HG03558 (cell line): ENCODE results near the gene COL4A2.
"Not testable (repeated sequence)": the region's sequence is repeated elsewhere in the genome, so short reads cannot be mapped to it uniquely, and the experiment has no call there.

Experiments
- ATAC-seq: cut with Tn5 transposase; IDR thresholded peaks from one replicate; pipeline ENCODE4 v1.9.1; 2021; ENCODE audit warnings: moderate number of reproducible peaks; ENCODE audit not compliant: unreplicated experiment; ENCODE audit errors: extremely low read depth

Gene COL4A2

DNA sequence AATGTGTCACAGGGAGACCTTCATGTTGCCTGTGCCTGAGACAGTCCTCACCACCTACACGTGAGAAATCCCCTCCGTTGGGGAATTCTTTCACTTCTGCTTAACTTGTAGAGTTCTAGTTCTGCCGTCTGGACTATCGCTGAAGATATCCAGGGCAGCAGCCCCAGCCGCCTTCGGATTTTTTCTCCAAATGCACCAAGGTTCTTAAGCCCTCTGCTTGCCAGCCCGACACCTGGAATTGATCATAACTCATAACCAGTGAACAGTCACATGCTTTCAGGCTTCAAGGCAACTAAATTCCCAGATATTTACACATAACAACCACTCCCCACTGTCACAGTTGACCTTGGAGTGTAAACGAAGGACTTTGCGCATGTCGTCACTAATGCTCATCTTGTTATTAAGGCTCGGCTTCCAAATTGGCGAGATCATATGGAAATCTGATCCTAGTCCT lies 140.0 kb downstream of the COL4A2 start:
- no peak for ATAC-seq

DNA sequence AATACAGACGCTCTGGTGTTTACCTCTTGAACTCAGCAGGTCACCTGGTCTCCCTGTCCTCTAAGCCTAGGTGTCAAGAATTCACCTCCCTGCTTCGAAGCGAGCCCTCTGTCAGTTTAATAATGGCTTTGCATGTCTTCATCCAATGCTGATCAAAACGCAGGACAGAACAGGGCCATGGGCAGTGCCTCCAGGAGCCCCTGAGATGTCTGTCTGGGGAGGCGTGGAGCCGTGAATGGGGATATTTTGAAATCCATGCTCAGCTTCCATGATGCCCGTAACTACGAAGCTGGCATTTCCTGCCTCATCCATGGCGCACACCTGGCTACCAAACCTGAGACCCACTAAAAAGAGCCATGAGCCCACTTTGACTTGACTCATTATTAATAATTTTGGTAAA lies 140.7 kb downstream of the COL4A2 start:
- ATAC-seq, result no peak

GRCh38 chr13:110448230-110448629 lies 141.1 kb downstream of the COL4A2 start:
- no peak for ATAC-seq

DNA sequence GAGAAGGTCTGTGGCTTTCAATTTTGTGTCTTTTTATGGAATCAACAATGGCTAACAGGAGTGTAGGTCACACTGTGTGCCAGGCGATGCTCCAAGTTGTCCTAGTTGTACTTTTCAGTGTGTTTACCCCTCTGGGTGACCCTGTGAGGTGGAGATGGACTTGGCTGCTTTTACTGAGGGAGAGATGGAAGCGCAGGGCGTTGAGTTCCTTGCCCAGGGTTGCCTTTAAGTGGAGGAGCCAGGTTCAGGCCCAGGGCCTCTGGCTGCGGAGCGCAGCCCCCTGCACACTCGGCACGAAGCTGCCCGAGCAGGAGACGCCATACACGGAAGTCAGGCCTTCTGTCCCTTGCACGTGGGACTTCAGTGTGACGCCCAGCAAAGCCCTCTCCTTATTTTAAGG lies 141.6 kb downstream of the COL4A2 start:
- no peak for ATAC-seq

DNA sequence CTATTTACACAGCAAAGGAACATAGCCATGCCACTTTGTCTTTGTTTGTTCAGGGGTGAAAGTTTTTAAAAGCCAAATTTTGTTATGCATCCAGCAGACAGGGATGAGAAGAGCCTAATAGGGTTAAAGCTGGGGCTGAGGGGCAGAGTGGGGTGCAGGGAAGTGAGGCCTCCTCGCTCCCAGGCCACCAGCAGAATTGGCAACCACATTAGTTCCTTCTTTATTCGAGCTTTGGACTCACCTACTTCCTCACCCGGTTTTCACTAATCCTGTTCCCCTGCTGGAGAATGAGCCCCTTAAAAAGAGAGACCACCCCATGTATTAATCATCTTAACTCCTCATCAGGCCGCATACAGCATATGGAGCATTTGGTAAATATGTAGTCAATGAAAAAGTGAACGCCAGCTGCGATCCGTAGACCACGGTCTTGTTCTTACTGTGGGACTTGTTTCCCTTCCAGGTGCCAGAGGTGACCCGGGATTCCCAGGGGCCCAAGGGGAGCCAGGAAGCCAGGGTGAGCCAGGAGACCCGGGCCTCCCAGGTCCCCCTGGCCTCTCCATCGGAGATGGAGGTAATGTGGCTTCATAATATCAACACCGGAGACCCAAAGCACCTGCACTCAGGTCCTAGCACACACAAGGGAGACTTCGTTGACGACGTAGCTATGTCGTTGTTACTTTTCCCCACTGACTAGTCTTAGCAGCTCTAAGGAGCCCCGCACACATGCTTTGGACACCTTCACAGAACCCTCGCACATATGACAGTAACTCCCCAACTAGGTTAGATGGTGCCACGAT lies 142.3 kb downstream of the COL4A2 start:
- no peak for ATAC-seq

DNA sequence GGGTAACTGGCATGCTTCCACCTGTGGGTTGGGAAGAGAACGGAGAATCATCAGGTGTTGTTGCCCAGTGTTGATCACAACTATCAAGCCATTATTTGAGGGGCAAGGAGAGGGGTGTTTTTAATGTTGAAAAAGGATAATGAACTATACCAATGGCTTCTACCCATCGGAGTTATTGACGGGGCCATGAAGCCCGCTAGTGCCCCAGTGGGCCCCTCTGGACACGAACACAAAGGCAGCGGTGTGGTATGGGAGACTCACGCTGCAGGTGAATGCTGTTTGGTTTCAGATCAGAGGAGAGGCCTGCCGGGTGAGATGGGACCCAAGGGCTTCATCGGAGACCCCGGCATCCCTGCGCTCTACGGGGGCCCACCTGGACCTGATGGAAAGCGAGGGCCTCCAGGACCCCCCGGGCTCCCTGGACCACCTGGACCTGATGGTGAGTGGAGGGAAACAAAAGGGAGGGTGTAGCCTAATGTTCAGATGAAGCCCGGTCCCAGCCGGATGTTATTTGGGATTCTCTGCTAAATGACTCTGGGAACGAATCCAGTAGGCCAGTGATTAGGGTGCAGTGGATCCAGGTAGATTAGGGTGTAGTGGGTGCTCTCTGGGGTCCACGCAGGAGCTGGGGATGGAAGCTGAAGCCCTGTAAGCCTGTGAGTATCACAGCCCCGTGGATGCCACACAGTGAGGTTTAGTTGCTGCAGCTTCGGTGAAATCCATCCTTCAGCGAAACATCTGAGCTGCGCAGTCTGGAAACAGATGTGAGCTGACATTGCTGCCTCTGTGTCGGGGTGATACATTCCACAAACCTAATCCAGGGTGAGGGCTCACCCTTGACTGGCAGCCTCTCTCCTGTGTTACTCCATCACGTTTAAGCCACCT lies 143.2 kb downstream of the COL4A2 start:
- no peak for ATAC-seq

- no peak for ATAC-seq
These were observed 144.1 kb downstream of the COL4A2 start for GRCh38 chr13:110450941-110451730.

DNA sequence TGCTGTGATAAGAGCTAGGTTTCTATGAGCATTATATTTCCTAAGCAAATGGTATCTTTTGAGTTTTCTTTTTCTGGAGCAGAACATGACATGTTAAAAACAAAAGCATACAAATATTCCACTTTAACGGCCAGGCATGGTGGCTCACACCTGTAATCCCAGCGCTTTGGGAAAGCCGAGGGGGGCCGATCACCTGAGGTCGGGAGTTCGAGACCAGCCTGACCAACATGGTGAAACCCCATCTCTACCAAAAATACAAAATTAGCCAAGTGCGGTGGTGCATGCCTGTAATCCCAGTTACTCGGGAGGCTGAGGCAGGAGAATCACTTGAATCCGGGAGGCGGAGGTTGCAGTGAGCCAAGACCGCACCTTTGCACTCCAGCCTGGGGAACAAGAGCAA lies 146.0 kb downstream of the COL4A2 start:
- ATAC-seq, result not testable (repeated sequence)

DNA sequence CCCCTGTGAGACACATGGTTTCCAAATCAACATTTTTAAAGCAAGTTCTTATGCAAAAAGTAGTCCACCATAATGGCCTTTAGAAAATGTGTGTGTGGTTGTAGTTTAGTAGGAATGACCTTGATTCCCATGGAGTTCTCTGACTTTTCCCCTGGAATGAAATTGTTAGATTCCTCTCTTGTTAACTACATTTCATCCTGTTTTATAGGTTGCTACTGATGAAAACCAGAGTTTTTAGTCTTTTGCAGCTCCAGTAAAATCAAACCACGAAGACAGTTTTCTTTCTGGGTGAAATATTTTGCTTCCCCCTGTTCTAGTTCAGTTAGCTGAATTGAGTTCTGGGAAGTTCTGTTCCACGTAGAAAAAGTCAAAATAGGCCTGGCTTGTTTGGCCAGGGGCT lies 146.7 kb downstream of the COL4A2 start:
- no peak for ATAC-seq

DNA sequence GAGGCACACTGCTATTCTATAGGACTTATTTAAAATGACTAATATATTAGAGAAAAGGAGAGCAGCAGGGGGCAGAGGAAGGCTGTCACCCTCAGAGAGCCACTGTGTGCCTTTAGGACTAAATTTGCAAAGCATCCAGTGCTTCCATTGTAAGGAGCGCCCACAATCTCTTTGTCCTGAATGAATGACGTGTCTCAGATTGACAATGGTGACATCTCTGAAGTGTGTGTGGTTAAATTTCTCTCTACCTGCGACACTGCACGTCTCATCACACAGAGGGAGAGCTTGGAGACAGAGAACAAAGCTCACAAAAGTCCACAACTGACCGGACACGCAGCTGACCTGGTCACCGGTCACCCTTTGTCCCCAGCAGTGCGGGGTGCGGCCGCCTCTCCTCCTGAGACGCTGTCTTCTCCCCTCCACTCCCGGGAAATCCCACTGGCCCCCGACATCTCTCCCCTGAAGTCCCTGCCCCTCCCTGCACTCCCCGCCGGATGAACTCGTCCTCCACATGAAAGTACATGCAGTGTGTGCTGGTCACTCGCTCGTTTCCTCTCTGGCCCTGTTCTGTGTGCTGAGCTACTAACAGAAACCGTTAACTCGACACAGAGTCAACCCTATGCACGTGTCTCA lies 147.3 kb downstream of the COL4A2 start:
- ATAC-seq, result no peak

DNA sequence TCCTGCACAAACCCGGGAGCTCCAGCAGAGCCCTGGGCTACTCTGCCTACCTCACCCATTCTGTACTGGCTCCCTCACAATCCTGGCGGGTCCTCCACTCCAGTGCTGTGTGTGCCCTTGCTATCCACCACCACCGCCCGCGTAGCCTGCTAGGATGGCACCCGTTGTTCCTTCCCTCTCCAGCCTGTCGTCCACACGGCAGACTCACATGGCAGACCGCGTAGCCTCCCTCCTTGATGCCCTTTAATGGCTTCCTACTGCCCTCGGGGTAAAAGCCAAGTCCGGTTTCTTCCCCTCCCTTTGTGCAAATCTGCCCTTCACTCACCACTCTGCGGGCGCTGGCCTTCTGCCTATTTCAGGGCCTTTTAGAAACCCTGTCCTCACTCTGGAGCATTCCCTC lies 147.9 kb downstream of the COL4A2 start:
- ATAC-seq, result no peak

DNA sequence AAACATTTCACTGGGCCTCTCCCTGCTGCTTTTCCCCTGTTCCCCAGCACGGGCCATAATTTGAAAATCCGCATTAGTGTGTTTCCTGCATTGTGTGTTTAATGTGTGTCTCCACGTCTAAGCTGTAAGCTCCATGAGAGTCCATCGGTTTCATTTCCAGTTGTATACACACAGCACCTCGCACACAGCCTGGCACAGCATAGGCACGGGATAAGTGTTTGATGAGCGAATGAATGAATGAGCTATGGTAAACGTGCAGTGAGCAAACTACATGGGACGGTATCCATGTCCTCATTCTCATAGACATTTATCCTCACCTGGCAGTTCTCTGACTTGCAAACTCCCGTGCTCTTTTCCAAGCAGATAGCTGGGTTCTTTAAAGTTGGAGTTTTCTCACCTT lies 148.4 kb downstream of the COL4A2 start:
- ATAC-seq, result no peak

GRCh38 chr13:110455941-110456340 lies 148.9 kb downstream of the COL4A2 start:
- peak; percentile 95 for ATAC-seq

- no peak for ATAC-seq
These were observed 149.5 kb downstream of the COL4A2 start for GRCh38 chr13:110456550-110456949.

DNA sequence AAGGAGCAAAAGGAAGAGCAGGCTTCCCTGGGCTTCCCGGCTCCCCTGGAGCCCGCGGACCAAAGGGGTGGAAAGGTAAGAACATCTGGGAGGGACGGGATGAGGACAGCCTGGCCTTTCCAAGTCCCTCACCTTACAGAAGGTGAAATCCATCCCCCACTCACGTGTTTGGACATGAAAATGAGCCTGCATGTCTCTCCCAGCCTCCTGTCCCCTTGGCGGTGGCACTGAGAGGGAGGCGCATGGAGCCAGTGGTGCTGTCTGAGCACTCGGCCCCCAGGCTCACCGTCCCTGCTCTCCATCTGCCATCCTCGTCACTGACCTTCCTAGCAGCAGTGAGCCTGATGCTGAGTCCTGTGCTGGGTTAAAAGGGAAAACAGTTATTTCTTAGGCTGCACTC lies 150.3 kb downstream of the COL4A2 start:
- no peak for ATAC-seq

DNA sequence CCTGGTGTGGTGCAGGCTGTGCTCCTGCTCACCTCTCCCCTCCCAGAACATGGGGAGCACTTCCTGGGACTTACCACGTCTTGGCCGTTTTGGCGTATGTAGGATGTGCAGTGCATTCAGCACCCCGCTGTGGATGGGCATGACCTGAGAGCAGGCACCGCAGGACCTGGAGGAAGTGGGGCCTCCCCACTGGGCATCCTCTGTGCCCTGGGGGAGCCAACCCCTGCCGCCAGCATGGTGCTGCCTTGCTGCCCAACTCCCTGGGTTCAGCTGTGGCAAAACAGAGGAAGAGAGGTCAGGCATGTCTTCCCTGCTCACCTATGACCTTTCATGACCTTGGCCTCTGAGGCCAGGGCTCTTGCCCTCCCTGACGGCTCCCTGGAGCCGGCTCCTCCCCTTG lies 150.9 kb downstream of the COL4A2 start:
- ATAC-seq, result no peak

GRCh38 chr13:110458594-110459365 lies 151.7 kb downstream of the COL4A2 start:
- ATAC-seq, result no peak

- no peak for ATAC-seq
These were observed 155.0 kb downstream of the COL4A2 start for GRCh38 chr13:110462091-110462490.

- no peak for ATAC-seq
These were observed 156.1 kb downstream of the COL4A2 start for GRCh38 chr13:110463156-110463555.
